Endothelial cell (in vitro differentiated cells): ENCODE data around the gene SYVN1. TPM values are rescaled to one million over a fixed set of nuclear protein-coding genes. Genes with fewer than 3 reads are reported as not detected.
"Not testable (repeated sequence)": the region's sequence is repeated elsewhere in the genome, so short reads cannot be mapped to it uniquely, and the experiment has no call there.

ENCODE experiments used
- DNase-seq: peaks from one replicate; pipeline ENCODE4 v3.0.0; 2021; ENCODE audit warnings: low spot score
- H3K27ac Mint-ChIP-seq: one replicate; pipeline ENCODE4 v1.8.0; 2021; ENCODE audit warnings: mixed read lengths, inconsistent platforms; ENCODE audit not compliant: unreplicated experiment
- H3K27me3 Mint-ChIP-seq: one replicate; pipeline ENCODE4 v1.8.0; 2021; ENCODE audit warnings: mild to moderate bottlenecking, moderate library complexity, mixed read lengths, inconsistent platforms; ENCODE audit not compliant: unreplicated experiment
- H3K36me3 Mint-ChIP-seq: one replicate; pipeline ENCODE4 v1.8.0; 2021; ENCODE audit warnings: mild to moderate bottlenecking, low read depth, mixed read lengths, inconsistent platforms; ENCODE audit not compliant: unreplicated experiment
- H3K4me1 Mint-ChIP-seq: one replicate; pipeline ENCODE4 v1.8.0; 2021; ENCODE audit warnings: mild to moderate bottlenecking, mixed read lengths, inconsistent platforms; ENCODE audit not compliant: unreplicated experiment
- H3K4me3 Mint-ChIP-seq: one replicate; pipeline ENCODE4 v1.8.0; 2021; ENCODE audit warnings: mild to moderate bottlenecking, mixed read lengths, inconsistent platforms; ENCODE audit not compliant: unreplicated experiment
- H3K9me3 Mint-ChIP-seq: one replicate; pipeline ENCODE4 v1.8.0; 2021; ENCODE audit warnings: mixed read lengths, inconsistent platforms; ENCODE audit not compliant: unreplicated experiment
- total RNA-seq: library from RNA; stranded (reverse); fragmentation: NEBNext Ultra II Directional; extraction: Animal tissue kit (Norgen Biotek cat#: 25700); gene quantifications from one replicate; pipeline ENCODE4 v1.2.1, GENCODE V29; 2021; ENCODE audit not compliant: unreplicated experiment
- TF ChIP-seq, protein P1 (sequence below): fragments of 200-600 bp; sonication (generic); IDR thresholded peaks from one replicate; pipeline ENCODE4 v1.5.0; 2021; ENCODE audit warnings: antibody characterized with exemption; ENCODE audit not compliant: unreplicated experiment

The SYVN1 gene
- total RNA-seq, 1 donor from 2014 or later = 32.2 TPM

DNA sequence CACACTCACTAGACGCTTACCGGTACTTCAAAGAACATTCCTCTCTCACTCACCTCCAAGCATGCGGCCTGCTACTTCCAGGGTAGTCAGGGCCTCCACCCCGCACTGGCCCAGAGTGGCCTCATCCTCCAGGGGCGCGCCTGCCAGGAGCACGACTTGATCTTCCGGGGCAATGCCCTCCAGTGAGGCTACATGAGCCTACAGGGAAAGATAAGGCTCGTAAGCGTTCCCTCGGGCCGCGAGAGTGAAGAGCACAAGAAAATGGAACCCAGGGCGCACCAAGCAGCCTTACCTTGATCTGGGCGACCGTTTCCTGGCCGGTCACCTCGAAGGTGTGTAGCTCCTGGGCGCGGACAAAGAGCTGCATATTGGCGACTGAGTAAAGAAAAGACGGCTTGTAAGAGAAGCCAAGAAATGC is 12.9 kb downstream of the SYVN1 start:
- DNase-seq = peak; percentile 28
- H3K4me3 Mint-ChIP-seq = peak overlapping the region; percentile 99
- H3K36me3 Mint-ChIP-seq = peaks cover 29% of the 10 kb centered on the region
- H3K27ac Mint-ChIP-seq = peak overlapping the region; percentile 93
- peaks cover 18% of the 10 kb centered on the region for H3K27me3 Mint-ChIP-seq
- TF ChIP-seq, protein P1, sequence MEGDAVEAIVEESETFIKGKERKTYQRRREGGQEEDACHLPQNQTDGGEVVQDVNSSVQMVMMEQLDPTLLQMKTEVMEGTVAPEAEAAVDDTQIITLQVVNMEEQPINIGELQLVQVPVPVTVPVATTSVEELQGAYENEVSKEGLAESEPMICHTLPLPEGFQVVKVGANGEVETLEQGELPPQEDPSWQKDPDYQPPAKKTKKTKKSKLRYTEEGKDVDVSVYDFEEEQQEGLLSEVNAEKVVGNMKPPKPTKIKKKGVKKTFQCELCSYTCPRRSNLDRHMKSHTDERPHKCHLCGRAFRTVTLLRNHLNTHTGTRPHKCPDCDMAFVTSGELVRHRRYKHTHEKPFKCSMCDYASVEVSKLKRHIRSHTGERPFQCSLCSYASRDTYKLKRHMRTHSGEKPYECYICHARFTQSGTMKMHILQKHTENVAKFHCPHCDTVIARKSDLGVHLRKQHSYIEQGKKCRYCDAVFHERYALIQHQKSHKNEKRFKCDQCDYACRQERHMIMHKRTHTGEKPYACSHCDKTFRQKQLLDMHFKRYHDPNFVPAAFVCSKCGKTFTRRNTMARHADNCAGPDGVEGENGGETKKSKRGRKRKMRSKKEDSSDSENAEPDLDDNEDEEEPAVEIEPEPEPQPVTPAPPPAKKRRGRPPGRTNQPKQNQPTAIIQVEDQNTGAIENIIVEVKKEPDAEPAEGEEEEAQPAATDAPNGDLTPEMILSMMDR = no peak
- no peaks in the 10 kb centered on the region for H3K9me3 Mint-ChIP-seq
- H3K4me1 Mint-ChIP-seq = peaks cover 23% of the 10 kb centered on the region

DNA sequence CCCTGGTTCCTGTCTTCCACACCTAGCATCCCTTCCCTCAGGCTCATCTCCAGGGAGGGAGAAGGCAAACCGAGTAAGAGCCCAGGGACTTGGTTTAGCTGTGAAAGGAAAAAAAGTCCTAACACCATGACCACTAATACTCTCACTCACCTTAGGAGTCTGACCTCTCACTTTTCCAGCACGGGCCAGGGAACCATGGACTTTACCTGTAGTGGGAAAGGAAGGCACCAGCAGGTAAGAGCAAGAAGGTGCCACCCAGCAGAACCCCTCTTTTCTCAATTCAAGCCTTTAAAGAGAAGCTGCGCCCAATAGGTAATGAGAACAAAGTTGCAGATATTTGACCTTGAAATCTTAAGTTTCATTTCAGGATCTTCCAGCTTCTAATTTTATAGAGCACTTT is 13.5 kb downstream of the SYVN1 start:
- H3K36me3 Mint-ChIP-seq = peaks cover 25% of the 10 kb centered on the region
- TF ChIP-seq, protein P1 = no peak
- H3K4me3 Mint-ChIP-seq = peak overlapping the region; percentile 99
- DNase-seq = no peak
- H3K4me1 Mint-ChIP-seq = peaks cover 23% of the 10 kb centered on the region
- no peaks in the 10 kb centered on the region for H3K9me3 Mint-ChIP-seq
- peaks cover 18% of the 10 kb centered on the region for H3K27me3 Mint-ChIP-seq
- H3K27ac Mint-ChIP-seq = peak overlapping the region; percentile 93

DNA sequence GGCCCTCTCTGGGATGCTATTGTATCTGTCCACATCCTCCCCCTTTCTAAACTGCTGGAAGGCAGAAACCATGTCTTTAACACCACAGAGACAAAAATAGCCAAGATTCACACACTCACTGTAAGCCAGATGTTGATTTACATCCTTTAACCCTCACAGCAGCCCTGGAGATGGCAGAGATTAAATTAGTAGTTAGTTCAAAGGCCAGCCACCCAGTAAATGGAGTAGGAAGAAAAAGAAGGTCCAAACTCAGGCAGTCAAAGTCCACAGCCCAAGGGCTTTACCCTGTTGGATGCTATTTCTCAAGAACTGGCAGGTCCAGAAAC is 14.7 kb downstream of the SYVN1 start:
- H3K9me3 Mint-ChIP-seq = no peaks in the 10 kb centered on the region
- peak overlapping the region; percentile 71 for H3K4me3 Mint-ChIP-seq
- peak overlapping the region; percentile 83 for H3K27ac Mint-ChIP-seq
- peaks cover 19% of the 10 kb centered on the region for H3K27me3 Mint-ChIP-seq
- H3K4me1 Mint-ChIP-seq = peaks cover 23% of the 10 kb centered on the region
- peaks cover 23% of the 10 kb centered on the region for H3K36me3 Mint-ChIP-seq
- DNase-seq = no peak
- TF ChIP-seq, protein P1 = no peak

DNA sequence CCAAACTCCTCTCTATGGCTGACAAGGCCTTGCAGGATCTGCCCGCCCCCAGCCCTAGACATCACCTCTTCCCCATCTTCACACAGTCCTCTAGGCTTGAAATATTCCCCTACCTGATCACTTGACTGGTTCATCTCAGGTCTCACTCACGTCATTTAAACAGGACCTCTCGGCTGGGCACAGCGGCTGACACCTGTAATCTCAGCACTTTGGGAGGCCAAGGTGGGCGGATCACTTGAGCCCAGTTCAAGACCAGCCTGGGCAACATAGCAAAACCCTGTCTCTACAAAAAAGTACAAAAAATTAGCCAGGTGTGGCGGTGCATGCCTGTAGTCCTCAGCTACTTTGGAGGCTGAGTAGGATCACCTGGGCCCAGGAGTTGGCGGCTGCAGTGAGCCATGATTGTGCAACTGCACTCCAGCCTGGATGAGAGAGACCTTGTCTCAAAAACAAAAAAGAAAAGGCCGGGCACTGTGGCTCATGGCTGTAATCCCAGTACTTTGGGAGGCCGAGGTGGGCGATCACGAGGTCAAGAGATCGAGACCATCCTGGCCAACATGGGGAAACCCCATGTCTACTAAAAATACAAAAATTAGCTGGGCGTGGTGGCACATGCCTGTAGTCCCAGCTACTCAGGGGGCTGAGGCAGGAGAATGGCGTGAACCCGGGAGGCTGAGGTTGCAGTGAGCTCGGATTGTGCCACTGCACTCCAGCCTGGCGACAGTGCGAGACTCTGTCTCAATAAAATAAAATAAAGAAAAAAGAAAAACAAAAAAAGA is 15.2 kb downstream of the SYVN1 start:
- Mint-ChIP-seq H3K4me1 (peaks cover 23% of the 10 kb centered on the region), H3K27me3 (peaks cover 22% of the 10 kb centered on the region), H3K4me3 (peak overlapping the region; percentile 87), H3K36me3 (peaks cover 26% of the 10 kb centered on the region), H3K27ac (peak overlapping the region; percentile 83)
- H3K9me3 Mint-ChIP-seq, DNase-seq: not testable (repeated sequence)

DNA sequence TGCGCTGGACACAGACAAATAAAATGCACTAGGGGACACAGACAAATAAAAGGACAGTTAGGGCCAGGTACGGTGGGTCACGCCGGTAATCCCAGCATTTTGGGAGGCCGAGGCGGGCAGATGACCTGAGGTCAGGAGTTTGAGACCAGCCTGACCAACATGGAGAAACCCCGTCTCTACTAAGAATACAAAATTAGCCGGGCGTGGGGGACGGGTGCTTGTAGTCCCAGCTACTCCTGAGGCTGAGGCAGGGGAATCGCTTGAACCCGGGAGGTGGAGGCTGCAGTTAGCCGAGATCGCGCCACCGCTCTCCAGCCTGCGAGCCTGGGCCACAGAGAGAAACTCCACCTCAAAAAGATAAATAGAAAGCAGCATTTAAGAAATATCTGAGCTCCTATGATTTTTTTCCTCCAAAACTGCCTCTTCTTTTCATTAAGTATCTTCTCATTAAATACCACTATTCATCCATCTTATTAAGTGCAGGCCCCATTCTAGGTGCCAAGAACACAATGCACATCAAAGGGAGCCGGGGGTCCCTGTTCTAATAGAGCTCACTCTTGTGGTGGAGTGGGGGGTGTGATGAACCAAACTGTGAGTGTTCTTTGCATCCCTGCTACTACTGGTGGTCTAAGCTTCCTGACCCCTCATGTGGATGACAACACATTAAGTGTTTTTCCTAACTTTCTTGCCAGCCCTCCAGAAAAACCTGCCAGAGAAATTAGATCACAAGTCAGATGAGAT is 16.1 kb downstream of the SYVN1 start:
- H3K27me3 Mint-ChIP-seq = peaks cover 29% of the 10 kb centered on the region
- TF ChIP-seq, protein P1 = peak; percentile 52
- H3K27ac Mint-ChIP-seq = peak overlapping the region; percentile 77
- no peaks in the 10 kb centered on the region for H3K9me3 Mint-ChIP-seq
- peaks cover 27% of the 10 kb centered on the region for H3K4me1 Mint-ChIP-seq
- no peak for DNase-seq
- peak overlapping the region; percentile 87 for H3K4me3 Mint-ChIP-seq
- peaks cover 34% of the 10 kb centered on the region for H3K36me3 Mint-ChIP-seq
